Loucy (cell line): ENCODE measurements around the gene NPY4R2.
"Not testable (repeated sequence)": the region's sequence is repeated elsewhere in the genome, so short reads cannot be mapped to it uniquely, and the experiment has no call there.

Source experiments
- EZH2phosphoT487 ChIP-seq: fragments of 200-600 bp; IDR thresholded peaks from 2 replicates; pipeline ENCODE4 v1.6.1; 2018; ENCODE audit warnings: antibody characterized with exemption, mild to moderate bottlenecking, moderate library complexity, borderline replicate concordance
- TF ChIP-seq, protein P1 (sequence below): fragments of 200-600 bp; sonication (generic); conservative IDR thresholded peaks from 2 replicates; pipeline ENCODE4 v1.5.1; 2014; ENCODE audit warnings: mild to moderate bottlenecking, antibody characterized with exemption, low read length

GRCh38 chr10:47890737-47891136 is 27.7 kb upstream of the NPY4R2 start:
- TF ChIP-seq, protein P1, sequence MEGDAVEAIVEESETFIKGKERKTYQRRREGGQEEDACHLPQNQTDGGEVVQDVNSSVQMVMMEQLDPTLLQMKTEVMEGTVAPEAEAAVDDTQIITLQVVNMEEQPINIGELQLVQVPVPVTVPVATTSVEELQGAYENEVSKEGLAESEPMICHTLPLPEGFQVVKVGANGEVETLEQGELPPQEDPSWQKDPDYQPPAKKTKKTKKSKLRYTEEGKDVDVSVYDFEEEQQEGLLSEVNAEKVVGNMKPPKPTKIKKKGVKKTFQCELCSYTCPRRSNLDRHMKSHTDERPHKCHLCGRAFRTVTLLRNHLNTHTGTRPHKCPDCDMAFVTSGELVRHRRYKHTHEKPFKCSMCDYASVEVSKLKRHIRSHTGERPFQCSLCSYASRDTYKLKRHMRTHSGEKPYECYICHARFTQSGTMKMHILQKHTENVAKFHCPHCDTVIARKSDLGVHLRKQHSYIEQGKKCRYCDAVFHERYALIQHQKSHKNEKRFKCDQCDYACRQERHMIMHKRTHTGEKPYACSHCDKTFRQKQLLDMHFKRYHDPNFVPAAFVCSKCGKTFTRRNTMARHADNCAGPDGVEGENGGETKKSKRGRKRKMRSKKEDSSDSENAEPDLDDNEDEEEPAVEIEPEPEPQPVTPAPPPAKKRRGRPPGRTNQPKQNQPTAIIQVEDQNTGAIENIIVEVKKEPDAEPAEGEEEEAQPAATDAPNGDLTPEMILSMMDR: not testable (repeated sequence)
- TF ChIP-seq EZH2phosphoT487: not testable (repeated sequence)
